Peyer's patch (tissue), 4 donors: ENCODE results near the gene ANP32E.

ENCODE experiments used
- POLR2A ChIP-seq, 2 donors: fragments of 450-650 bp; IDR thresholded peaks; one replicate each; pipeline ENCODE4 v1.5.1; 2017; ENCODE audit warnings: antibody characterized with exemption in 2 of 2, mild to moderate bottlenecking in 2 of 2, moderate library complexity in 2 of 2
- TF ChIP-seq, protein P1 (sequence below), 6 experiments: fragments of 450-650 bp in 4 of 6; fragments of 200-600 bp in 2 of 6; sonication (generic) in 1 of 6; IDR thresholded peaks; one replicate each; pipeline ENCODE4 v1.5.1; 2017 to 2019; ENCODE audit warnings: antibody characterized with exemption in 6 of 6, mild to moderate bottlenecking in 3 of 6, moderate library complexity in 1 of 6

DNA sequence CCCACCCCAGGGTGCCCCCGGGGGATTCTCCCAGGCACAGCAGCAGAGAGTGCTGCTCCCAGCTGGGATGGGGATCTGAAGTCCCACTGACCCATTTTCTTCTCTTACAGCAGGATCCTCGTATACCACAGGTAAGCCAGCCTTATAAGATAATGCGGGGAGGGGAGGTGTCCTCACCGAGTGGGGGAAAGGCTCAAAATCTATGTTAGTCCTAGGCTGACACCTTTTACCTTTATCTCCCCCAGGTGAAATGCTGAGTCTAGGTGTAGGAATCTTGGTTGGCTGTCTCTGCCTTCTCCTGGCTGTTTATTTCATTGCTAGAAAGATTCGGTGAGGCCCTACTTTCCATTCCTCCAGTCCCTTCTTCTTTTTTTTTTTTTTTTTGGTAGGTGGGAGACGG lies 27.6 kb upstream of the ANP32E start:
- TF ChIP-seq, protein P1, sequence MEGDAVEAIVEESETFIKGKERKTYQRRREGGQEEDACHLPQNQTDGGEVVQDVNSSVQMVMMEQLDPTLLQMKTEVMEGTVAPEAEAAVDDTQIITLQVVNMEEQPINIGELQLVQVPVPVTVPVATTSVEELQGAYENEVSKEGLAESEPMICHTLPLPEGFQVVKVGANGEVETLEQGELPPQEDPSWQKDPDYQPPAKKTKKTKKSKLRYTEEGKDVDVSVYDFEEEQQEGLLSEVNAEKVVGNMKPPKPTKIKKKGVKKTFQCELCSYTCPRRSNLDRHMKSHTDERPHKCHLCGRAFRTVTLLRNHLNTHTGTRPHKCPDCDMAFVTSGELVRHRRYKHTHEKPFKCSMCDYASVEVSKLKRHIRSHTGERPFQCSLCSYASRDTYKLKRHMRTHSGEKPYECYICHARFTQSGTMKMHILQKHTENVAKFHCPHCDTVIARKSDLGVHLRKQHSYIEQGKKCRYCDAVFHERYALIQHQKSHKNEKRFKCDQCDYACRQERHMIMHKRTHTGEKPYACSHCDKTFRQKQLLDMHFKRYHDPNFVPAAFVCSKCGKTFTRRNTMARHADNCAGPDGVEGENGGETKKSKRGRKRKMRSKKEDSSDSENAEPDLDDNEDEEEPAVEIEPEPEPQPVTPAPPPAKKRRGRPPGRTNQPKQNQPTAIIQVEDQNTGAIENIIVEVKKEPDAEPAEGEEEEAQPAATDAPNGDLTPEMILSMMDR (IDR thresholded peaks at IDR 0.05): no peak
- TF ChIP-seq POLR2A (IDR thresholded peaks at IDR 0.05): no peak
